ENCODE data around the gene PDCD1LG2.
A peak's percentile ranks its signal among the peaks of the same experiment; 100 is the strongest.

Gene PDCD1LG2

DNA sequence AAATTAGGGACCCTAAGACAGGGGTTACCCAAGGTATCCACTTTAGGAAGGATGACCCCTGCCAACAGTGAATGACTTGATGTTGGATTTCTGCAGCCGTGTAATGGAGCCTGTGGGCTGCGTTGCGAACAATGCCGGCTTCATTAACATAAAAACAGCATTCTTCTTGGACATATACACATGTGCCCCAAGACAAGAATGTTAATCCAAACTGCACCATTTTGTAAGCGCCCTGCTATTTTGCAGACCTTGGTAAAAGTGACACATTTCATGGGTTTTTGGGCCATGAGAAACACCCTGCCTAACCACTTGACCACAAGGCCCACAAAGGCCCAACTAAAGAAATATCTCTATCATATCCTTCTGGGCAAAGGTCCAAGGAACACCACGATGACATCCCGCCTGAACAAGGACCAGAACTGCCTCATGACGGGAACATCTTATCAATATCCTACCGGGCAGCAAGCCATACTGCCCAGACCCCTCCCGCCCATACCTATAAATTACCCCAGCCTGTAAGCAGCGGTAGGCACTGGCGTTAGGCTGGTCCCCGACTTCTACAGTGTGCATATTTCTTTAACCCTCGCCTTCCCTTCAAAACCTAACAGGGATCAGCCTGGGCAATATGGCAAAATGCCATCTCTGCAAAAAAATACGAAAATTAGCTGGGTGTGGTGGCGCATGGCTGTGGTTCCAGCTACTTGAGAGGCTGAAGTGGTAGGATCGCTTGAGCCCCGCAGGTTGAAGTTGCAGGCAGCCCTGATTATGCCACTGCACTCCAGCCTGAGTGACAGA is 9.7 kb upstream of the PDCD1LG2 start:
- Histone ChIP-seq H3K4me1 (ENCODE audit: control insufficient read depth, insufficient read depth, low read length) (no peaks in the 10 kb centered on the region), H3K9ac (ENCODE audit: low read length) (no peak overlapping the region), H3K27me3 (ENCODE audit: control insufficient read depth, insufficient read depth, low read length) (no peaks in the 10 kb centered on the region), H3K4me3 (ENCODE audit: low read length) (no peak overlapping the region), H3K27ac (ENCODE audit: low read depth, low read length) (no peak overlapping the region), H3K36me3 (ENCODE audit: control insufficient read depth, insufficient read depth, low read length) (no peaks in the 10 kb centered on the region)

DNA sequence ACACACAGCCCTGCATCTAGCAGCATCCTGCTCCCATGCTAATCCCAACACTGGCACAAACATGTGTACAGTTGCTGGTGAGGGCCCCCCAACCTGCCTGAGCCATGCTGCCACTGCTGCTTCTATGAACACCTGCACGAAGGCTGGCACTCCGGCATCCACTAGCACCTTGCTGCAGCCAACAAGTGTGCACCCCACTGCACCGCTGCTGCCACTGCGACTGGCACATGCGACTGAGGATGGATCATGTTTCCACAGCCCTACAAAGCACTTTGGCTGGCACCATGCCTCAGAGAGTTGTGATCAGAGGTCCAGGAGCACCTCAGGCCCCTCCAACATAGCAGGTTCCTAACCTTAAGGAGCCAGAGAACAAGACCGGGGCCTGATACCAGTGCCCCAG is 7.8 kb upstream of the PDCD1LG2 start:
- Histone ChIP-seq H3K27me3 (ENCODE audit: control insufficient read depth, insufficient read depth, low read length) (no peaks in the 10 kb centered on the region), H3K9ac (ENCODE audit: low read length) (no peak overlapping the region), H3K27ac (ENCODE audit: low read depth, low read length) (no peak overlapping the region), H3K36me3 (ENCODE audit: control insufficient read depth, insufficient read depth, low read length) (no peaks in the 10 kb centered on the region), H3K4me1 (ENCODE audit: control insufficient read depth, insufficient read depth, low read length) (no peaks in the 10 kb centered on the region), H3K4me3 (ENCODE audit: low read length) (no peak overlapping the region)

DNA sequence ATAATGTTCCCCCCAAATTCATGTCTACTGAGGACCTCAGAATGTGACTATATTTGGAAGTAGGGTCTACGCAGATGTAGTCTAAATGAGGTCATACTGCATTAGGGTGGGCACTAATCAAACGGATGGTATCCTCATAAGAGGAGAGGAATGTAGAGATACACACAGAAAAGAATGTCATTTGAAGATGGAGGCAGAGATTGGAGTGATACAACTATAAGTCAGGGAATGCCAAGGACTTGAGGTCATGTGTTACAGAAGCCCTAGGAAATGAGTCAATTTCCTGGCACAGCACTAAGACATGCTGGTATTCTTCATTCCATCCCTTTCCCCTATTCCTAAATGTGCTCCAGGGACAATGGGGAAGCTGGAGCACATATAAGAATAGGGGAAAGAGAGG is 758 bp upstream of the PDCD1LG2 start:
- no peaks in the 10 kb centered on the region for H3K27me3 ChIP-seq (ENCODE audit: control insufficient read depth, insufficient read depth, low read length)
- peak overlapping the region; percentile 53 for H3K27ac ChIP-seq (ENCODE audit: low read depth, low read length)
- no peaks in the 10 kb centered on the region for H3K4me1 ChIP-seq (ENCODE audit: control insufficient read depth, insufficient read depth, low read length)
- H3K9ac ChIP-seq (ENCODE audit: low read length), result no peak overlapping the region
- H3K36me3 ChIP-seq (ENCODE audit: control insufficient read depth, insufficient read depth, low read length), result no peaks in the 10 kb centered on the region
- no peak overlapping the region for H3K4me3 ChIP-seq (ENCODE audit: low read length)

DNA sequence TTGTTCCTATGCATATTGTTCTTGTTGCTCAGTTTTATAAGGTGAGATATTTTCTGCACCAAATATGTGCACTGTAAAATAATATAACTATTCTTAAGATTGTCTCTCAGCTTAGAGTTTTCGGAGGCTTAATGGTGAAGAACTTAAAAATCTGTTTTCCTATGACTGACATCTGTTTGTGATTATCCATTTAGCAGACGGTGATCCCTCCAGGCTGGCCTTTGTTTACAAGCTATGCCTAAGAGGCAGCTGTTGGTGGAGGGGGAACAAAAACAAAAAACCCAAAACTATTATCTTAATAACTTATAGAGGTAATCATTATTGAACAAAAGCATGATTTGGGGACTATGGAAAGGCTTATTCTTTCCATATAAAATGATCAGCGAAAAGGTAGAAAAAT is 658 bp downstream of the PDCD1LG2 start:
- no peak overlapping the region for H3K27ac ChIP-seq (ENCODE audit: low read depth, low read length)
- no peaks in the 10 kb centered on the region for H3K4me1 ChIP-seq (ENCODE audit: control insufficient read depth, insufficient read depth, low read length)
- H3K27me3 ChIP-seq (ENCODE audit: control insufficient read depth, insufficient read depth, low read length), result no peaks in the 10 kb centered on the region
- H3K4me3 ChIP-seq (ENCODE audit: low read length), result no peak overlapping the region
- H3K9ac ChIP-seq (ENCODE audit: low read length), result no peak overlapping the region
- H3K36me3 ChIP-seq (ENCODE audit: control insufficient read depth, insufficient read depth, low read length), result no peaks in the 10 kb centered on the region

DNA sequence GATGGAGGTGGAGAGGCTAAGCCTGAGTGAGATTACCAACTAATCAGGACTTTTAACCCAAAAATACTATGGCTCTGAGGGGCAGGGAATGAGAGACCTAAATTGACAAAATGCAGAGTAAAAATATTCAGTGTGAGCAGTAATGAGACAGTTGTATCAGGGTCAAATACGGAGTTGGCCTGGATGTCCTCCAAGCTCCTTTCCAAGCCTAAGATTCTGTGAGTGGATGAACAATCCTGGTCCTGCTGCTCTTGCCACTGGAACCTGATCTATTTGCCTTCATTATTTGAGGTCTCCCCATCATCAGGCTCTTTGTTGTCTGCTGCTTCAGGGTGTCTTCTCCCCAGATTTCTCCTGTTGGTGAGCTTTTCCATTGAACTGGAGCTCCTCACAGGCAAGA is 1.1 kb downstream of the PDCD1LG2 start:
- H3K4me1 ChIP-seq (ENCODE audit: control insufficient read depth, insufficient read depth, low read length), result no peaks in the 10 kb centered on the region
- no peak overlapping the region for H3K9ac ChIP-seq (ENCODE audit: low read length)
- H3K27me3 ChIP-seq (ENCODE audit: control insufficient read depth, insufficient read depth, low read length), result no peaks in the 10 kb centered on the region
- no peaks in the 10 kb centered on the region for H3K36me3 ChIP-seq (ENCODE audit: control insufficient read depth, insufficient read depth, low read length)
- H3K4me3 ChIP-seq (ENCODE audit: low read length), result peak overlapping the region; percentile 12
- no peak overlapping the region for H3K27ac ChIP-seq (ENCODE audit: low read depth, low read length)

DNA sequence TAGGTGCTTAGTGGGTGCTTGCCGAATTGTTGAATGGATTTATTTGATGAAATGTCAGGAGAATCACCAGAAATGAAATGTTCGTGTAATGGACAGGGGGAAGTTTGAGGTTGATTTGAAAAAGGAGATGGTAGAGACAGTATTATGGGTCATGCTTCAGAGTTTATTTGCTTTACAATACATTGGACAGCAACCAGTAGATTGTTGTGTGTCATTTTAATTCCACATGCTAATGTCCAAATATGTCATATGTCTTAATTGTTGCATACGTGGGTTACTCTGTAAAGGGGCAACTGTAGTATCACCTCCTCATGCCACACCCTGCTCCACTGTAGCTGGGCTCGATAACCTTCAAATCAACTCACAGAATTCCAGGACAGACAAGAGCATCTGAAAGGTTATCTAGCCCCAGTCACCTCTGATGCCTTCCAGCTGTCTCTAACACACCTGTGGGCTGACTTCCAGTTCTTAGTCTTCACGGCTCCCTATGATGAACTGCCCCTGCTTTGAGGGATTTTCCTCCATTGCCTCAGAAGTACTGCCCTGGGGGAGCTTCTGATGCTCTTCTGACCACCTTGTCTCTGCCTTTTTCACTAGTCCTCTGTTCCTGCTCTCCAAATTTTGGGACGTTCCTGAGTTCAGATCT is 1.7 kb downstream of the PDCD1LG2 start:
- no peaks in the 10 kb centered on the region for H3K27me3 ChIP-seq (ENCODE audit: control insufficient read depth, insufficient read depth, low read length)
- H3K4me1 ChIP-seq (ENCODE audit: control insufficient read depth, insufficient read depth, low read length), result no peaks in the 10 kb centered on the region
- no peaks in the 10 kb centered on the region for H3K36me3 ChIP-seq (ENCODE audit: control insufficient read depth, insufficient read depth, low read length)
- no peak overlapping the region for H3K9ac ChIP-seq (ENCODE audit: low read length)
- H3K27ac ChIP-seq (ENCODE audit: low read depth, low read length), result no peak overlapping the region
- H3K4me3 ChIP-seq (ENCODE audit: low read length), result no peak overlapping the region

DNA sequence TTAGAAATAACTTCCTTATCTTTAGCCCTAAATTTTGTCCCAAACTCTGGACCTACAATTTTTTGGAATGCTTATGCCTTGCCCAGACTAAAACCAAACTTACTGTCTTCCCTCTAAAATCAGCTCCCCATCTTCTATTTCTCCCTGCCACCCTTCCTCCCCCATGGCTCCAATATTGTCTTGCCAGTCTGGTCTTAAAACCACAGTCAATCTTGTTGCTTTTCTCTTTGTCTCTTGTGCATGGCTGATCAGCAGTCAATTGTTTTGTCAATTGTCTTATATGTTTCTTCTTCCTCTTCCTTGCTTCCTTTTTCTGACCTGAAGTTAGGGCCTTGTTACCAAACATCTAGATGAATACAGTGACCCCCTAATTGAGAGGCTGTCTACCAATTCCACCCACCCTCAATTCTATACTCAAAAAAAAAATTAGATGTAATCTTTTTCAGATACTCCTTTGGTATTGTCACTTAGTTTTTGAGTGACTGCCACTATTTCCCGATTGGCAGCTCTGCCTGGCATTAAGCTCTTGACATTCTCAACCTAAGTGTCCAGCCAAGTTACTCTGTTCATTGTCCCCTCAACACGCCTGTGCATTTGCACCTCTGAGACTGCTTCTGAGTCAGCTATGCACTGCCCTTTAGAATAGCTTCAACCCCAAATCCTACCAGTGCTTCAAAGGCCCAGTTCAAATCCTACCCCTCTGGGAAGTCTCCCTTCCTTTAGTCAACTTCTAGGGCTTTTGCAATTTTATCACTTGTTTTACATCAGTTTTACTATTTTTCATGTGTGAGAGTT is 2.5 kb downstream of the PDCD1LG2 start:
- H3K36me3 ChIP-seq (ENCODE audit: control insufficient read depth, insufficient read depth, low read length), result no peaks in the 10 kb centered on the region
- no peaks in the 10 kb centered on the region for H3K27me3 ChIP-seq (ENCODE audit: control insufficient read depth, insufficient read depth, low read length)
- no peak overlapping the region for H3K4me3 ChIP-seq (ENCODE audit: low read length)
- H3K9ac ChIP-seq (ENCODE audit: low read length), result no peak overlapping the region
- H3K4me1 ChIP-seq (ENCODE audit: control insufficient read depth, insufficient read depth, low read length), result no peaks in the 10 kb centered on the region
- H3K27ac ChIP-seq (ENCODE audit: low read depth, low read length), result no peak overlapping the region

DNA sequence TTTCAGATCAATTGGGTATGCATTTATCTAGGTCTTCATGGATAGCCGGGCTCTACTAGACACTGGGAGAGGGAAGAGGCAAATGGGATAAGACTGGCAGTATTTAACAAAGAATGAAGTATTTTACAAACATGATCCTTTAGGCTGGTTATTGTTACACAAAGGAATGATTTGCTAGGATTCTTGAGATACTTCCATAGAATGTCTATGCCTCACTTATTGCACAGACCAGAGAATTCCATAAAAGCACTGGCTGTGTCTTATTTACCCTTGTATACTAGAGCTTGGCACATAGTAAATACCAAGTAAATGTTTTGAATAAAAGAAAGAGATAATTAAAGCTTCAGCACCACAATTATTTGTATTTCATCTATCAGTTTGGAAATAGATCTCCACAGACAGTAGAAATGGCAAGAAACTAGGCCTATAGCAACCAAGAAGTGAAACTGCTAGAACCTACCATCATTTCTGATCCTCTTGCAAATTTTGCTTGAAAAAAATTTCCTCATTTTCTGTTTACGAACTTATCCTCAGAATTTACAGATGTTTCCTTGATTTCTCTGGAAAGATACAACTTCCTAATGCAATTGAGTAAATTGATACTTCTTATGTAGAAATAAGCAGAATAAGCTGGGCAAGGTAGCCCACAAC is 3.8 kb downstream of the PDCD1LG2 start:
- Histone ChIP-seq H3K36me3 (ENCODE audit: control insufficient read depth, insufficient read depth, low read length) (no peaks in the 10 kb centered on the region), H3K4me3 (ENCODE audit: low read length) (no peak overlapping the region), H3K27ac (ENCODE audit: low read depth, low read length) (no peak overlapping the region), H3K27me3 (ENCODE audit: control insufficient read depth, insufficient read depth, low read length) (no peaks in the 10 kb centered on the region), H3K9ac (ENCODE audit: low read length) (no peak overlapping the region), H3K4me1 (ENCODE audit: control insufficient read depth, insufficient read depth, low read length) (no peaks in the 10 kb centered on the region)

DNA sequence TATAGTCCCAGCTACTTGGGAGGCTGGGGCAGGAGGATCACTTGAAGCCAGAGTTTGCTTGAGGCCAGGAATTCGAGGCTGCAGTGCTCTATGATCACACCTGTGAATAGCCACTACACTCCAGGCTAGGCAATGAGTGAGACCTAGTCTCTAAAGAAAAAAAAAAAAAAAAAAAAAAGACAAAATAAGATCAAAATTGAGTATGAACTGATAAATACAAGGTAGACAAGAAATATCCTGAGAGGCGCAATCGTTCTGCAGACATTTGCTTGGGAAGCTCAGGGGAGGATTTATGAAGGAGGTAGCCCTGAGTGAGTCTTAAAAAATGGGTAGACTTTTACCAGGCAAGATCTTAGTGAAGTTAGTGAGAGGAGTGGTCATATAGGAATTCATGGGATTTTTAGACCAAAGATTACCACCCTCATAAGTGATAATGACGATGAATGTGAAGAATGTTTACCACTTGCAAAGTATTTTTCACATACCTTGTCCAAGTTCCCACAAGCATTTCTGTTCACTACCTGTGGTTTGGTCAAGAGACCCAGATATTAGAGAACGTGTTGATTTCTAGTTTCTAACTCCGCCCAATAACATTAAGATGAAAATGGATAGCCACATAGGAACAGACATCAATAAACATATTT is 4.4 kb downstream of the PDCD1LG2 start:
- Histone ChIP-seq H3K4me1 (ENCODE audit: control insufficient read depth, insufficient read depth, low read length) (no peaks in the 10 kb centered on the region), H3K27ac (ENCODE audit: low read depth, low read length) (no peak overlapping the region), H3K27me3 (ENCODE audit: control insufficient read depth, insufficient read depth, low read length) (no peaks in the 10 kb centered on the region), H3K4me3 (ENCODE audit: low read length) (no peak overlapping the region), H3K36me3 (ENCODE audit: control insufficient read depth, insufficient read depth, low read length) (no peaks in the 10 kb centered on the region), H3K9ac (ENCODE audit: low read length) (no peak overlapping the region)

DNA sequence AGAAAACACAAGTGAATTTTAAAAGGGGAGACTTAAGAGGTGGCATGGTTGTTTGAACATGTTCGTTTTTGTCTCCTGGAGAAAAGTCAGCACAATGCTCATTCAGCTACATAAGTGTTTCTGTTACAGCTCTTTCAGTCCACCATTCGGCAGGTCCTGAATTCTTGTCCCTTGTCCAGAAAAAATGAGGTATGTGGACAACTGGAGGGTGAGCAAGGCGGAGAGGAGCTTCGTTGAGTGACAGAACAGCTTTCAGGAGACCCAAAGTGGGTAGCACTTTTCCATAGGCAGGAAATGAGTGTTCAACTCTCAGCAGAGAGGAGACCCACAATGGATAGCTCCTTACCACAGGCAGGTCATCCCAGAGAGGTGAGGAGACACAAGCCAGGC is 4.9 kb downstream of the PDCD1LG2 start:
- Histone ChIP-seq H3K4me1 (ENCODE audit: control insufficient read depth, insufficient read depth, low read length) (no peaks in the 10 kb centered on the region), H3K36me3 (ENCODE audit: control insufficient read depth, insufficient read depth, low read length) (no peaks in the 10 kb centered on the region), H3K4me3 (ENCODE audit: low read length) (no peak overlapping the region), H3K9ac (ENCODE audit: low read length) (no peak overlapping the region), H3K27me3 (ENCODE audit: control insufficient read depth, insufficient read depth, low read length) (no peaks in the 10 kb centered on the region), H3K27ac (ENCODE audit: low read depth, low read length) (no peak overlapping the region)

DNA sequence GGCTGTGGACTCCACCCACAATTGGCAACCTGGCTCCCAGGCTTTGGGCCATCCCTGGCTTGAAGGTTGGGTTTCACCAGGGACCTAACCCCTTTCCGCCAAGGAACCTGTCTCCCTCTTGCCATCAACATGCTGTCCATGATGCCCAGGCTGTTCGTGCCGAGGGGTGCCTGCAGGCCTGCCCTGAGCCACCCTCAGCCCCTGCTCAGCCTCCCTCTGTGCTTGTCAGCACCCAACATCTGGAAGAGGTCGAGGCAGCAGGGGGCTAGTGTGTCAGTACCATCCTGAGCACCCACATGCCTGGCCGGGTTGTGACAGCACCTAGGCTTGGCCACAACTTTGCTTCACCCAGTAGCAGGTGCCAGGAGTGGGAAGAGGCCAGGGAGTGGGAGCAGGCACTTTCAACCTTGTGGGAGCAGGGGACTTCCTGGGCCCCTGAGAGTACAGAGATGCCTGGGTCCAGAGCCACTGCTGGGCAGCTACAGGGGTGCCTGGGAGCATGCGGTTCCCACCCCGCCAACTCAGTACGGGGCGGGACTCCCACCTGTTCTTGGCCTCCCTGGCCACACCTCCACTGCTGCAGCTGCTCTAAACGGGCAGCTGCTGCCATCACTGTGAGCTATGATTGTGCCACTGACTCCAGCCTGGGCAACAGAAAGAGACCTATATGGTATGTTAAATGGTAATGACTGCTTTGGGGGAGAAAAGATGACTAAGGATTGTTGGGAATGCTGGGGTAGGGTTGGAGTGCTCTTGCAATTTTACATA is 6.3 kb downstream of the PDCD1LG2 start:
- Histone ChIP-seq H3K9ac (ENCODE audit: low read length) (no peak overlapping the region), H3K27me3 (ENCODE audit: control insufficient read depth, insufficient read depth, low read length) (no peaks in the 10 kb centered on the region), H3K4me1 (ENCODE audit: control insufficient read depth, insufficient read depth, low read length) (no peaks in the 10 kb centered on the region), H3K36me3 (ENCODE audit: control insufficient read depth, insufficient read depth, low read length) (no peaks in the 10 kb centered on the region), H3K4me3 (ENCODE audit: low read length) (no peak overlapping the region), H3K27ac (ENCODE audit: low read depth, low read length) (no peak overlapping the region)

All from rectal smooth muscle tissue (tissue), 1 donor.